ENCODE measurements around the gene GNG12.

The GNG12 gene

DNA sequence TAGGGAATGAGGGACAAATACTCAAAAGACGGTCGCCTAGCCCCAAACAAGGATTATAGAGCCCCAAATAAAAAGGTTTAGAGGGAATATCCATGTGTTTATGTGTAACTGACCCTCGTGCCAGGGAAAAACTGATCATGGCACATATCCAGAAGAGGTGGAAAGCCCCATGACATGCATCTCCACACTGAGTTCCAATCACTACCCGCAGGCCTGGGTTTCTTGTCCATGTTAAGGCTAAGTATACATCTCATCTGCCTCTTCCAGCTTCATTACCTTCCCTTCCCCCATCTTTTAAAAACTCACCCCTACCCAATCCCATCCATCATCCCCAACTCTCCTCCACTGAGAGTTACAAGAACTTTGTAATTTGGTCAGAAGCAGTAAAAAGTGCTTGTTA lies 133.0 kb downstream of the GNG12 start:
- DNase-seq = no peak

DNA sequence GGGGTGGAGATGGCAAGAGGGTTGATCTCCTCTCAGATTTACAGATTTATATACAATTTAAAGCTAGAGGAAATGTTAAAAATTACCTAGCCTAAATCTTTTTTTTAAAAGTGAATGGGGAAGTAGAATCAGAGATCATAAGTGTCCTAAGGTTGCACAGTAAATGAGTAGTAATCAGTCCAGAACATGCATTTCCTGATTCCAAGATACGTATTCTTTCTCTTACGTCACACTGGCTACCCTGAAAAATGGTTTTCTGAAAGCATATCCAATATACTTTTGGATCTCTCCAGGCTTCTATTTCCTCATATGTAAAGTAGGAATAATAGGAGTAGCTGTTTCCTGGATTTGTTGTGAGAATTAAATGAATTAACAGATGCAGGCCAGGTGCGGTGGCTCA lies 136.6 kb downstream of the GNG12 start:
- no peak for DNase-seq

DNA sequence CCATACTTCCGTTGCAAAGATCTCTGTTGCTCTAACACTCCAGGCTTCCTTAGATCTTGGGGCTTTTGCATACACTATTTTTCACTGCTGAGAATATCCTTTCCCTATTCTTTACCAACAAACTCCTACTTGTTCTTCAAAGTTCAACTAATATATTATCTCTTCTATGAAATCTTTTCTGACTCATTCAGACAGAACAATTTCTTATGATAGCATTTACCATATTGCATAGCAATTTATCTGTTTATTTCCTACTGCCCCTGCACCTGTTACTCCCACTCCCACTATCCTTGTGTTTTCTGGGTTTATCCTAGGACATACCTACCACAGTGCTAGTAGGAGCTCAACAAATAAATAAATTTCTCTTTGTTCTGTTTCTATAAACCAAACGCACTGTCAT lies 137.3 kb downstream of the GNG12 start:
- DNase-seq = no peak

DNA sequence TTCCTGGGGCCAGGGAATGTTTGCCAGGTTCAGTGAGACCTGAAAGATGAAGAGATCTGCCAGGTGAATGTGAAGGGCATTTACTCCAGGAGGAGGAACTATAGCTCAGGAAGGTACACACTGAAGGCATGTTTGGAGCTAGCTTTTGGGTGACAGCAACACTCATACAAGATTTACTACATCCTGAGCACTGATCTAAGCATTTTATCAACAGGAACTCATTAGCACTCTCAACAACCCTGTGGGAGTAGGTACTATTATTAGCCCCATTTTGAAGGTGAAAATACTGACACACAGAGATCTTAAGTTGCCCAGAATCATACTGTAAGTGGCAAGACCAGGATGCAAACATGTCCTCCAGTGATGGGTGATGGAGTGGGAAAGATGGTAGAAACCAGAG lies 141.6 kb downstream of the GNG12 start:
- DNase-seq = peak in 1 of 3 experiments; percentile 25

DNA sequence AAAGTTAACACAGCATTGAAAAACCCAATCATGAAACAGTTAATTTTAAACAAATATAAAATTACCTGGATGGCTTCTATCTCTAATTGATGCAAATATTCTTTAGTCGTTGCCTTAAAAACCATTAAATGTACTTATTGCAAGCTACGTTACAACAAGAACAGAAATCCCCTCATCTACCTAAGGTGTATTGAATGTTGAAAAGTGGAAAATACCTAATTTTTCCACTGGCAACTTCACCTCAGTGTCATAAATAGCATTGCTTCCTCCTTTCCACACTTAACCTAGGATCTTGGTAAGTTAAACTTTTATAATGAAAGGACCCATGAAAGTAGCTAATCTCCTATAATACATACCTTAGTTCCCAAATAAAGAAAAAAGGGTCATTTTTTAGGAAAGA lies 142.9 kb downstream of the GNG12 start:
- DNase-seq = no peak

DNA sequence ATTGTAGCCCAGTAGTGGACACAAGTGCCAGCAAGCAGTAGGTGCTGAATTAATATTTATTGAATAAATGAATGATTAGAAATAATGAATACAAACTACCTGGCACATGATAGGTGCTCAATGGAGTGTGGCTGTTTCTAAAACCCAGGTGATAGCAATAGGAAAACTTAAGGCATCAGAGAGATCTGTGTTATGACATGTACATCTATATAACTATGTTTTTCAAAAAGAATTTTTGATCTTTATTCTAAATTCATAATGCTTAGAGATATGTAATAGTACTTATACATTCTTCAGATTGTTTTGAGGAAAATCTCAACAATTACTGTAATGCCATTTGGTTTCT lies 143.3 kb downstream of the GNG12 start:
- no peak for DNase-seq

DNA sequence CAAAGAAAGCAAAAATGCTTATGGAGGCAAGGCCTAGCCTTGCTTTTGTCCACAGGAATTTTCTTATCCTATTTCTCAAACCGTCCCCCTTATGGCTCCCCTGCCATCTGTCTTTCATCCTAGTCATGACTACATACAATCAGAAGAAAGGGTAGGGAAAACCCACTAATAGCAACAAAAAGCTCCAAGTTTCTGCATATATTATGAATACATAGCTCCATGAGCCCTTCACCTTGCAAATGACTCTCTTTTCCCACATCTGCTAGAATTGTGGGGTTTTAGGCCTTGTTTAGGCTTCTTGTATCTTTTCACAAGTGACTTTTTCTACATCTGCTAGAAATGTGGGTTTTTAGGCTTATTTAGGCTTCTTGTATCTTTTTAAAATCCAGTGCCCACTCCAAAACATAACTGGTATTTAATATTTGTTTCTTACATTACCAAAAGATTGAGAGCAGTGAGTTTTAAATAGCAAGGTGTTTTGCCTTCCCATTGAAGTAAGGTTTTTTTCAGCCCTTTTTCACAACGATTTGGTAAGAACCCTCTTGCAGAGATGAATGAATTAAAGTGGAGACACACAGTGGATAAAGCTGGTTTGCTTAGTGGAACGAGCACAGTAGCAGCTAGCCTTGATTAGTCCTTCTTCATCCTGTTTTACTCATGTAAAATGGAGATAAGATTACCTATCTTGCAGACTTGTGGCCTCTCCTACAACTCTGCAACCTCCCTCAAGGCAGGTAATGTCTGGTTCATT lies 143.8 kb downstream of the GNG12 start:
- DNase-seq = no peak

DNA sequence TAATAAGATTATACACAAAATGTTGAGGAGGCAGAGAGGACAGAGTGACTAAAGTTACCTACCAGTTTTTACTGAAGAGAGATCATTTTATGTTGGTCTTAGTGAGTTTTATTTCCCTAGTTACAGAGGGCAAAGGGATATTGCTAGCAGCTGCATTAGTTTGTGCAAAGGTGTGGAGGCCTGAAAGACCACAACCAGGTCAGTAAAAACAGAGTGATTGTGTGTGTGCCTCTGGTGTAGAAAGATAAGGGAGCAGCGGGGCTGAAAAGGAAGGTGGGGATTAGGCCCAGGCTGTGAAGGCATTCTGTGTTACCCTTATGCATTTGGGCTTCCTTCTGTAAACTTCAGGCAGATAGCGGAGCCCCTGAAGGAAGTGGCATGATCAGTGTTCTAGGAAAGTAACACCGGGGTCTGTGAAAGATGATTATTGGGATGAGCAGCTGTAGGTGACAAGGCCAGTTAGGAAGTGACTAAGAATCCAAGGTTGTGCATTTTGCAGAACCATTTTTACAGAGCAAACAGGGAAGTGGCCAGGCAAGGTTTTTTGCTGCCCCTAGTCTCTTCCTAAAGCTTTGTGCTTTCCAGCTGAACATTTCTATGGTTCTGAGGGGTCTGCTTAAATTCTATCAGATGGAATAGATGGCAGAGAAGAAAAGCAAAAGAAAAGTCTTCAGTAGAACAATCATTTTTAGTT lies 144.6 kb downstream of the GNG12 start:
- no peak for DNase-seq

DNA sequence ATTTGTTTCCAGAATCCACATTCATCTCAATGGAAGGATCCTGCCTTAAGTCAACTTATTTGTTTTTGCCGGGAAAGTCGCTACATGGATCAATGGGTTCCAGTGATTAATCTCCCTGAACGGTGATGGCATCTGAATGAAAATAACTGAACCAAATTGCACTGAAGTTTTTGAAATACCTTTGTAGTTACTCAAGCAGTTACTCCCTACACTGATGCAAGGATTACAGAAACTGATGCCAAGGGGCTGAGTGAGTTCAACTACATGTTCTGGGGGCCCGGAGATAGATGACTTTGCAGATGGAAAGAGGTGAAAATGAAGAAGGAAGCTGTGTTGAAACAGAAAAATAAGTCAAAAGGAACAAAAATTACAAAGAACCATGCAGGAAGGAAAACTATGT lies 145.6 kb downstream of the GNG12 start:
- DNase-seq = no peak

DNA sequence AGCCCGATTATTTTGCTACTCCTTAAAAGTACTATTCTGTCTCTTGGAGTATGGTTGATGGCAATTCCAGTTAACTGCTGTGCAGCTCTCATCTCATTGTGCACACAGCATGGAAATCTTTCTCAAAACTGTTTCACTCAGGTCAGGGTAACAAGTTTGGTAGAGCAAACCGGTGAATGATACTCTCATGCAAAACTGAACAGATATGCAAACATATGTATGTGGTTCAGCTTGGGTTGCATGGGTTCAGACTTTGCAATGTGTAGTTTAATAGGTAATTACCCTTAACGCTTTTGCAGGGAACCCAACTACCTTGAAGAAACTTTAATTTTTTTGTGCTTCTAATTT lies 146.1 kb downstream of the GNG12 start:
- DNase-seq = peak in 1 of 3 experiments; percentile 46

DNA sequence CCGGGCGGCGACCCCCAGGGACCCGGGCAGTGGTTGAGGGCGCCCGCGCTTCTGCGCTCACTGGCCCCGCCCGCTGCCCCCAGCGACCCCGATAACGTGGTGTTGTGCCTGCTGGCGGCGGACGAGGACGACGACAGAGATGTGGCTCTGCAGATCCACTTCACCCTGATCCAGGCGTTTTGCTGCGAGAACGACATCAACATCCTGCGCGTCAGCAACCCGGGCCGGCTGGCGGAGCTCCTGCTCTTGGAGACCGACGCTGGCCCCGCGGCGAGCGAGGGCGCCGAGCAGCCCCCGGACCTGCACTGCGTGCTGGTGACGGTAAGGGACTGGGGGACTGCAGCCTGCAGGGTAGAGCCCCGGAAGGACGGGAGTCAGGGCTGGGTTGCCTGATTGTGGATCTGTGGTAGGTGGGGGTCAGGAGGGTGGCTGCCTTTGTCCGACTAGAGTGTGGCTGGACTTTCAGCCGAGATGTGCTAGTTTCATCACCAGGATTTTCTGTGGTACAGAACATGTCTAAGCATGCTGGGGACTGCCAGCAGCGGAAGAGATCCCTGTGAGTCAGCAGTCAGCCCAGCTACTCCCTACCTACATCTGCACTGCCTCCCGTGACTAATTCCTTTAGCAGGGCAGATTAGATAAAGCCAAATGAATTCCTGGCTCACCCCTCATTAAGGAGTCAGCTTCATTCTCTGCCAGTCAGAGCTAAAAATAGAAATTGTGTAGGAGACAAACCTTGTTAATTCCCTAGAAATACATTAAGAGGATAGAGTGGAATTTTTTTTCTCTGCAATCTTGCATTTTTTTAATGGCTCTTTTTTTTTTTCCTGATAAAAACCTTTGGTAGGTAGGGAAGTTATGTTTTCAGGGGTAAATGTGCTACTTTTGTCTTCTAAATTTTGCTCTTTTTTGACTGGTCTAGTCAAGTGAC lies 146.7 kb downstream of the GNG12 start:
- DNase-seq = peak; percentile 71 to 87 (median 85)

DNA sequence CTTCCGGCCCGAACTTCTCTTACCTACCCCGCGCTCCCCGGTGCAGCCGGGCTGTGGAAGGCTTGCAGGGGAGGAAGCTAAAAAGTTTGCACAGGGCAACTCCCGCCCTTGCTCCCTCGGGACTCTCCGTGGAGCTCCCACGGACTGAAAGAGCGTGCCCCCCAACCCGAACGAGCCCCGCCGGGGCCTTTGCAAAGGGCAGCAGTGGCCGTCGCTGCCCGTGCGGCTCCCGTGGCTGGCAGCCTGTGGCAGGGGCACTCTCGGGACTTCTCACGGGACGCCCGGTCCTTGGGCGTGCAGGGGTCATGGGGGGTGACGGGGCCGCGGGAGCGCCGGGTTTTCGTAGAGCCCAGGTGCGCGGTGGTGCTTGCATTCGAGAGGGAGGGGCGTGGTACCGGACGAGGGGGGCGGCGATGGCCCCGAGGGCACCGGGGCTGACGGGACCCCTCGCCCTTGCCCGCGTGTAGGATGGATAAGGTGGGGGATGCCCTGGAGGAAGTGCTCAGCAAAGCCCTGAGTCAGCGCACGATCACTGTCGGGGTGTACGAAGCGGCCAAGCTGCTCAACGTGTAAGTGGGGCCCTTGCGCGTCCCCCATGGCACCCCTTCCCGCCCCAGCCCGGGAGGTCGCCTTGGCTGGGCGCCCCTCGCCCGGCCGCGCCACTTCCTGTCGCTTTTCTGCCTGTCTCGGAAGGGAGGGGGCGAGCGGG lies 147.6 kb downstream of the GNG12 start:
- peak; percentile 63 to 74 (median 66) for DNase-seq

DNA sequence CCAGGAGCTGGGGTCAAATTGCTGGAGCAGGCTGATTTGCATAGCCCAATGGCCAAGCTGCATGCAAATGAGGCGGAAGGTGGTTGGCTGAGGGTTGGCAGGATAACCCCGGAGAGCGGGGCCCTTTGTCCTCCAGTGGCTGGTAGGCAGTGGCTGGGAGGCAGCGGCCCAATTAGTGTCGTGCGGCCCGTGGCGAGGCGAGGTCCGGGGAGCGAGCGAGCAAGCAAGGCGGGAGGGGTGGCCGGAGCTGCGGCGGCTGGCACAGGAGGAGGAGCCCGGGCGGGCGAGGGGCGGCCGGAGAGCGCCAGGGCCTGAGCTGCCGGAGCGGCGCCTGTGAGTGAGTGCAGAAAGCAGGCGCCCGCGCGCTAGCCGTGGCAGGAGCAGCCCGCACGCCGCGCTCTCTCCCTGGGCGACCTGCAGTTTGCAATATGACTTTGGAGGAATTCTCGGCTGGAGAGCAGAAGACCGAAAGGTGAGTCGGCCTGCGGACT lies 148.2 kb downstream of the GNG12 start, which contains the start of gene GADD45A:
TSS of gene GADD45A (plus strand) at position 135 of the 491 bp plus-strand sequence. CDS start at position 429, 294 bp downstream.
- peak; percentile 97 to 99 (median 98) for DNase-seq

DNA sequence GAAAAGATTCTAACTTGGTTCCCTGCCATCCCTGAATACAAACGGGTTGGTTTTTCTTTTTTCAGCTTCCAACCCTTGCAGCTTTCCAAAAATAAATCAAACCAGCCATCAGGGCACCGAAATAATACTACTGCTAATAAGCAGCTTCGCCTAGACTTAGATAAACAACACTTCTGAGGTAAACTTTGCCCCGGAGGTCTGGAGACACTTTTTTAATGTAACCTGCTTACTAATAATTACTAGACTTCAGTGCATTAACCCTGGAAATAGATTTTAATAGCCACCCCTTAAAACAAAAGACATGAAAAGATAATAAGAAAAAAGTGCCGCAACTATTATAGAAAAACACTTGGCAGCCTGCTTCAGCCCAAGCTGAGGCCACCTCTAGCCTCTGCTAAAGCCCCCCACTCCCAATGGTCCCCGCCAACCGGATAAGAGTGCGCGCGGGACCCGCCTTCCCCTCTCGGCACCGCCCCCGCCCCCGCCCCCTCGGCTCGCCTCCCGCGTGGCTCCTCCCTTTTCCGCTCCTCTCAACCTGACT lies 148.7 kb downstream of the GNG12 start:
- peak in 2 of 3 experiments; percentile 64 to 81 for DNase-seq

DNA sequence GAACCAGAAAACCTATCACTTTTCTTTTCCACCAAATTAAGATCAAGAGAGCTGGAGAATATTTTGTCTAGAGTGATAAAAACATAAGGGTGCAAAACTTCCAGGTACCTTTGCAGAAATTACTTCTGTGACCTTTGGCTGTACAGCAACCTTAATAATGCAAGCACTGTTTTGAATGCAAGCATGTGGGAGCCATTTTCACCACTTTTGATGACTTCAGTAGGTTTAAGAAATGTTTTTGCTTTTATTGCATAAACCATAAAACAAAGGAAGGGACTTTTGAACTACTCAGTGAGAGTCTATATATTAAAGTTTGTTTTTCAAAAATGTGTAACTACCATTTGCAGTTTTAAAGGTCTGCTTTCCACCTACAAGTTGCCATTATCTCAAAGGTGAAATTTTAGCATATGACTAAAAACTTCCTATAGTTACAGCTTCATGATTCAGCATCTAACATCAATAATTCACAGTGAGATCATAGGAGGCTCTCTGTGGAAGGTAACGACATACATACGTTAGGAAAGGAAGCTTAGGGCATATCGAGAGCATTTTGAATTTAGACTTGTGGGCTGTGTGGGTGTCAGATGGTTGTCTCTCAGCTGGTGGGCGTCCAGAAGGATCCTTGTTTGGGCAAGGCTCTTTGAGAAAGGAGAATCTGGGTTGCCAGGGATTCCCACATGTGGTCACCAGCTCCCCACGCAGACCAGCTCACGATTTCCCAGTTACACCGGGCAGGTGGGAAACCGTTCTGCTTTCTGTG lies 149.3 kb downstream of the GNG12 start:
- DNase-seq = no peak

DNA sequence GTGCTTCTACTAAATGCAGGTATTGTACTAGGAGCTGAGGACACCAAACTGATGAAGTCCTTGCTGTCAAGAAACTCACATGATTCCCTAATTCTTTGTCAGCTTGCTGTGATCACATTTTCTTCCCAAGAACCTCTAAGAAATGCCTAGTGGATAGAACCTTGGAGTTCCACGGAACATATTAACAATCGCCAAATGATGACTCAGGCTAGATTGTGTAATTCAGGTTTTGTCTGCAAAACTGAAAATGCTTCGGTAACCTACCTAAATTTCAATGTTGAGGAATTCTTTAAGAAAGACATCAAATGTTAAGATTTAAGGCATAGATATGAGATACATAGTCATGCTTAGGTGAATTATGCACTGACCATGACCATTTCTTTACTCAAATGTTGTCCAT lies 150.0 kb downstream of the GNG12 start:
- DNase-seq = no peak

DNA sequence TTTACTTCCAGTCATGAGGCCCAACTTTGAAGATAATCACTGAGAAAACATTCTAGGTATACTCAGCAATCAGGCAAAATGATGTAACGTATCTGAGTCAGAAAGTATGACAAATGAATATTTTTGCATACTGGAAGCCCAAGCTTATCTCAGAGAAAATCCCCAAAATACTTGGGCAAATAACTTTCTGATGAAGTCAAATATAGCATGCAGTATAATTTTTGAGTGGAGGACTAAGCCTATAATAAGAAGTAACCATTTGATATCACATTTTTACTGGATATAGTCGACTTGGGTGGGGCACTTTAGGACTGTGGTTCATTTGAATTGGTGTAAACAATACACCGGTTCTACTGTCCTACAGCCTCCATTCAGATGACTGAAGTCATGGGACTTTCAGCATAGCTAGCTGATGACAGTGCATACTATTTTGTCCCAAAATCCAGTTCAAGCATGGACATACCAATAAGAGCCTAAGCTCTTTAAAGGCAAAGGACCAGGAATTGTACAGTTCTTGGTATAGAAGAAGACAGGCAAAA lies 150.5 kb downstream of the GNG12 start:
- DNase-seq = no peak

DNA sequence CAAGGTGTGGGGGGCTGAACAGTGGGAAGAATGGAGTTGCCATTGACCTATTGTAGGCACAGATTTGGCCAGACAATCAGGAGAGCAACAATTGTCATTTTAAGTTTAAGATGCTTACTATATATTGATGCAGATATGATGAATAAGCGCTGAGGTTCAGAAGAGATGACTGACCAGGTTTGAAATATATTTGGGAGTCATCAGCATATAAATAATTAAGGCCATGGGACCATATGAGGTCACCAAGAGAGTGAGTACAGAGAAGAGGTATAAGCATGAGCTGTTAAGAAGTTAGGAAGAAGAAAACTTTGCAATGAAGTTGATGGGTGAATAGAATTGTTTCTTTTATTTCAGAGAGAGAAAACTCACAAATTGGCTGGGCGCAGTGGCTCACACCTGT lies 152.8 kb downstream of the GNG12 start:
- no peak for DNase-seq

DNA sequence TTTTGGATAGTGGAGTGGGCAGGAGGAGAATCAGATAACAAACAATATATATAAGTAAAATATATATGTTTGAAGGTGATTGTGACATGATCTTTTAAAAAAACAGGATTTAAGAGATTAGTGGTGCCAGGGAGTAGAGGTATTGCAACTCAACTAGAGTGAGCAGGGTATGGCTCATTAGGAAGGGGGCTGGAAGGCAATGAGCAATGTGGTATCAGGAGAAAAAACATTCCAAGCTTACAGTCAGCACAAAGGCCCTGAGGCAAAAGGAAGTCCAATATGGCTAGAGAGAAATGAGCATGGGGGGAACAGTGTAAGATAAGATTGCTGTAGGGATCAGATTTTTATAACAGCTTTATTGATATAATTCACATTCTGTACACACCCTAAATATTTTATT lies 153.6 kb downstream of the GNG12 start:
- no peak for DNase-seq

DNA sequence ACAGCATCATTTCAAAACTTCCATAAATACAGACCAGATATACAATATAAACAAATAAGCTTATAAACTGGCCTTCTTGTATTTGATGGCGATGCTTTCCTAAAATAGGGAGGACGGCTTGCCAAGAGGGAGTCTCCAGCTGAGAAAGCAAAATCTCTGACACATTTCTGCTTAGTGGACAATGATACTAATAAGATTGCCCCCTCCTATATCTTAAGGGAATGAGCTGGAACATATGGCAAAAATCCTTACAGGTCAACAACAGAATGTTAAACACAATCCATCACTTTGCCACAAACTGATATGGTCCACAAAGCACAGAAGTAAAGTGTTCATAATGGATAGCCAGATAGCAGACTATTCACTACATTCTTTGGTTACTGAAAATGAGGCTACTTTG lies 155.3 kb downstream of the GNG12 start:
- DNase-seq = no peak

DNA sequence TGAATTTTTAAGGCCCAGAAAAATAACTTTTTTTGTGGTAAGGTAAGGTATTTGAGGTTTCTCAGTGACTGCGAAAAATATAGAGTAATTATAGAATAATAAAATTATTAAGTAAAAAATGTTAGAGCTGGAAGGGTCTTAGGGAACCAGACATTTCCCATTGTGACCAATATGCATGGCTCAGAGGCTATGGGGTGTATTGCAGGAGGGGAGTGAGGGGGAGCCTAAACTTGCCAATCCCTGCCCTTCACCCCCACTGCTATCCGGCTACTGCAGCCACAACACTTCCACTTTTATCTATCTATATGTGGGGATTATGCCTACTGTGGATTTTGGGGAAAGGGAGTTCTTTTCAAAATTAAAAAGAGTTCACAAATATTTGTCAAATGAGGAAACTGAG lies 155.9 kb downstream of the GNG12 start:
- DNase-seq = no peak
